Left ventricle myocardium inferior (tissue), 1 donor: Measurements from ENCODE around the gene RMI2. TPM values are rescaled to one million over a fixed set of nuclear protein-coding genes. Genes with fewer than 3 reads are reported as not detected.

ENCODE experiments used
- DNase-seq: peaks from one replicate; pipeline ENCODE4 v3.0.0-alpha.2; 2020
- H3K27ac ChIP-seq: fragments of 200-600 bp; replicated peaks from 2 replicates; pipeline ENCODE4 v1.8.0; 2021
- H3K27me3 ChIP-seq: fragments of 200-600 bp; 2 replicates; pipeline ENCODE4 v1.8.0; 2021; ENCODE audit warnings: low read depth
- H3K36me3 ChIP-seq: fragments of 200-600 bp; 2 replicates; pipeline ENCODE4 v1.8.0; 2021
- H3K4me1 ChIP-seq: fragments of 200-600 bp; 2 replicates; pipeline ENCODE4 v1.8.0; 2021
- H3K4me3 ChIP-seq: fragments of 200-600 bp; 2 replicates; pipeline ENCODE4 v1.8.0; 2021; ENCODE audit warnings: mild to moderate bottlenecking, moderate library complexity
- H3K9me3 ChIP-seq: fragments of 200-600 bp; replicated peaks from 2 replicates; pipeline ENCODE4 v1.8.0; 2021
- CTCF ChIP-seq: fragments of 200-600 bp; IDR thresholded peaks from 2 replicates; pipeline ENCODE4 v1.8.0; 2021; ENCODE audit warnings: antibody characterized with exemption, mild to moderate bottlenecking, borderline replicate concordance
- intact Hi-C: fragments of 100-400 bp; cut with micrococcal nuclease; formaldehyde crosslinking; loops from one replicate; pipeline ENCODE4 v1.11.0; 2022
- total RNA-seq: library from RNA; stranded (reverse); fragmentation: NEBNext Ultra II Directional; extraction: Animal tissue kit (Norgen Biotek cat#: 25700); gene quantifications from one replicate; pipeline ENCODE4 v1.2.1, GENCODE V29; 2021
- donor health status: DM: no; HTN: yes; CAD: no; lungs with severe emphysema.

The RMI2 gene
- total RNA-seq, 1 donor from 2014 or later, result 0.60 TPM

GRCh38 chr16:11392041-11392581 is 46.9 kb downstream of the RMI2 start:
- DNase-seq, result no peak
- peaks cover 9% of the 10 kb centered on the region for H3K27me3 ChIP-seq
- intact Hi-C loops, result no loop called here
- H3K9me3 ChIP-seq, result no peaks in the 10 kb centered on the region
- no peak for TF ChIP-seq CTCF
- no peak overlapping the region for H3K4me3 ChIP-seq
- no peaks in the 10 kb centered on the region for H3K36me3 ChIP-seq
- H3K4me1 ChIP-seq, result peaks cover 7% of the 10 kb centered on the region
- no peak overlapping the region for H3K27ac ChIP-seq

- no peaks in the 10 kb centered on the region for H3K9me3 ChIP-seq
- H3K27ac ChIP-seq, result no peak overlapping the region
- no peak for DNase-seq
- H3K4me3 ChIP-seq, result no peak overlapping the region
- peaks cover 9% of the 10 kb centered on the region for H3K27me3 ChIP-seq
- intact Hi-C loops, result no loop called here
- peaks cover 5% of the 10 kb centered on the region for H3K4me1 ChIP-seq
- H3K36me3 ChIP-seq, result no peaks in the 10 kb centered on the region
- no peak for TF ChIP-seq CTCF
Measured at GRCh38 chr16:11393366-11393765, 48.1 kb downstream of the RMI2 start.

GRCh38 chr16:11393861-11394592 is 48.8 kb downstream of the RMI2 start:
- intact Hi-C loops, result no loop called here

GRCh38 chr16:11394593-11394960 is 49.3 kb downstream of the RMI2 start:
- Histone ChIP-seq H3K4me3 (no peak overlapping the region), H3K27me3 (peaks cover 9% of the 10 kb centered on the region), H3K4me1 (peaks cover 5% of the 10 kb centered on the region), H3K9me3 (no peaks in the 10 kb centered on the region), H3K27ac (no peak overlapping the region), H3K36me3 (no peaks in the 10 kb centered on the region)
- no peak for DNase-seq
- intact Hi-C loops, result no loop called here
- no peak for TF ChIP-seq CTCF

More at GRCh38 chr16:11393861-11394592, 48.8 kb downstream of the RMI2 start:
- no peak overlapping the region for H3K27ac ChIP-seq
- peaks cover 9% of the 10 kb centered on the region for H3K27me3 ChIP-seq
- H3K4me3 ChIP-seq, result no peak overlapping the region
- peaks cover 5% of the 10 kb centered on the region for H3K4me1 ChIP-seq
- no peaks in the 10 kb centered on the region for H3K36me3 ChIP-seq
- TF ChIP-seq CTCF, result no peak
- no peak for DNase-seq
- H3K9me3 ChIP-seq, result no peaks in the 10 kb centered on the region

GRCh38 chr16:11395008-11395948 is 50.0 kb downstream of the RMI2 start:
- Histone ChIP-seq H3K27ac (no peak overlapping the region), H3K27me3 (peaks cover 9% of the 10 kb centered on the region), H3K4me3 (no peak overlapping the region), H3K9me3 (no peaks in the 10 kb centered on the region), H3K4me1 (peaks cover 5% of the 10 kb centered on the region), H3K36me3 (no peaks in the 10 kb centered on the region)
- intact Hi-C loops, result loop anchor here (5.0 kb wide), 1 partner anchor 322 kb away; no protein-coding TSS in a partner anchor
- TF ChIP-seq CTCF, result no peak
- DNase-seq, result no peak
